Activated naive CD4-positive, alpha-beta T cell treated with anti-CD3 and anti-CD28 coated beads for 36 hours (primary cell): ENCODE data around the gene PWWP2B. TPM values are rescaled to one million over a fixed set of nuclear protein-coding genes. Genes with fewer than 3 reads are reported as not detected.
"Not testable (repeated sequence)": the region's sequence is repeated elsewhere in the genome, so short reads cannot be mapped to it uniquely, and the experiment has no call there.

Experiments used
- CTCF ChIA-PET: fragments of 350-600 bp; sonication (Branson Sonifier 250); formaldehyde crosslinking; loops from one replicate; lab custom pipeline; 2021; ENCODE audit warnings: antibody characterized with exemption; lab: Charles Lee
- DNase-seq: peaks from one replicate; pipeline ENCODE4 v3.0.0-alpha.2; 2020
- H3K27ac Mint-ChIP-seq: one replicate; pipeline ENCODE4 v1.8.0; 2021; ENCODE audit warnings: mild to moderate bottlenecking, mixed read lengths
- H3K27me3 Mint-ChIP-seq: one replicate; pipeline ENCODE4 v1.8.0; 2021; ENCODE audit warnings: low read depth, mixed read lengths
- H3K36me3 Mint-ChIP-seq: one replicate; pipeline ENCODE4 v1.8.0; 2021; ENCODE audit warnings: low read depth, mixed read lengths
- H3K4me1 Mint-ChIP-seq: one replicate; pipeline ENCODE4 v1.8.0; 2021; ENCODE audit warnings: low read depth, mixed read lengths
- H3K4me3 Mint-ChIP-seq: one replicate; pipeline ENCODE4 v1.8.0; 2021; ENCODE audit warnings: mild to moderate bottlenecking, moderate library complexity, mixed read lengths
- H3K9me3 Mint-ChIP-seq: one replicate; pipeline ENCODE4 v1.8.0; 2021; ENCODE audit warnings: mixed read lengths
- intact Hi-C: fragments of 100-400 bp; cut with micrococcal nuclease; formaldehyde crosslinking; loops from one replicate; pipeline ENCODE4 v1.15.1; 2023
- total RNA-seq, 2 experiments: library from RNA; stranded (reverse); gene quantifications; one replicate each; pipeline ENCODE4 v1.2.3, GENCODE V29; 2021

PWWP2B gene
- total RNA-seq, 2 experiments from 2014 or later, result 1.5 to 2.2 TPM

GRCh38 chr10:132374612-132375011 lies 22.4 kb upstream of the PWWP2B start:
- H3K4me3 Mint-ChIP-seq, result no peak overlapping the region
- peaks cover 3% of the 10 kb centered on the region for H3K4me1 Mint-ChIP-seq
- H3K27me3 Mint-ChIP-seq, result no peaks in the 10 kb centered on the region
- DNase-seq, result no peak
- no peaks in the 10 kb centered on the region for H3K36me3 Mint-ChIP-seq
- no peak overlapping the region for H3K27ac Mint-ChIP-seq
- CTCF ChIA-PET, result no interaction called here
- intact Hi-C loops, result loop anchor here (5.0 kb wide), 1 partner anchor 152 kb away; no protein-coding TSS in a partner anchor
- H3K9me3 Mint-ChIP-seq, result no peaks in the 10 kb centered on the region

GRCh38 chr10:132375116-132375794 lies 21.7 kb upstream of the PWWP2B start:
- H3K27ac Mint-ChIP-seq, result no peak overlapping the region
- no peaks in the 10 kb centered on the region for H3K9me3 Mint-ChIP-seq
- no peaks in the 10 kb centered on the region for H3K27me3 Mint-ChIP-seq
- H3K4me3 Mint-ChIP-seq, result no peak overlapping the region
- H3K36me3 Mint-ChIP-seq, result no peaks in the 10 kb centered on the region
- peaks cover 3% of the 10 kb centered on the region for H3K4me1 Mint-ChIP-seq
- no peak for DNase-seq
- CTCF ChIA-PET, result no interaction called here
- intact Hi-C loops, result no loop called here

- Mint-ChIP-seq H3K4me1 (peaks cover 3% of the 10 kb centered on the region), H3K4me3 (no peak overlapping the region), H3K36me3 (no peaks in the 10 kb centered on the region), H3K27me3 (no peaks in the 10 kb centered on the region), H3K27ac (no peak overlapping the region), H3K9me3 (no peaks in the 10 kb centered on the region)
- no peak for DNase-seq
- intact Hi-C loops, result no loop called here
- CTCF ChIA-PET, result no interaction called here
Observed at GRCh38 chr10:132375795-132376297, 21.2 kb upstream of the PWWP2B start.

GRCh38 chr10:132376394-132376851 lies 20.6 kb upstream of the PWWP2B start:
- no peak overlapping the region for H3K27ac Mint-ChIP-seq
- no peak overlapping the region for H3K4me3 Mint-ChIP-seq
- CTCF ChIA-PET, result no interaction called here
- intact Hi-C loops, result no loop called here
- no peak for DNase-seq
- no peaks in the 10 kb centered on the region for H3K27me3 Mint-ChIP-seq
- H3K9me3 Mint-ChIP-seq, result no peaks in the 10 kb centered on the region
- peaks cover 3% of the 10 kb centered on the region for H3K4me1 Mint-ChIP-seq
- no peaks in the 10 kb centered on the region for H3K36me3 Mint-ChIP-seq

GRCh38 chr10:132377326-132377725 lies 19.7 kb upstream of the PWWP2B start:
- no peak overlapping the region for H3K27ac Mint-ChIP-seq
- DNase-seq, result no peak
- CTCF ChIA-PET, result no interaction called here

GRCh38 chr10:132379026-132379425 lies 18.0 kb upstream of the PWWP2B start:
- H3K36me3 Mint-ChIP-seq, H3K4me3 Mint-ChIP-seq, CTCF ChIA-PET, intact Hi-C loops, H3K4me1 Mint-ChIP-seq, H3K27ac Mint-ChIP-seq, H3K9me3 Mint-ChIP-seq, H3K27me3 Mint-ChIP-seq, DNase-seq: not testable (repeated sequence)

More at GRCh38 chr10:132377326-132377725, 19.7 kb upstream of the PWWP2B start:
- Mint-ChIP-seq H3K4me1 (peaks cover 2% of the 10 kb centered on the region), H3K36me3 (no peaks in the 10 kb centered on the region), H3K4me3 (no peak overlapping the region), H3K9me3 (no peaks in the 10 kb centered on the region), H3K27me3 (no peaks in the 10 kb centered on the region)
- intact Hi-C loops, result no loop called here

GRCh38 chr10:132380986-132381385 lies 16.0 kb upstream of the PWWP2B start:
- not testable (repeated sequence) for H3K27me3 Mint-ChIP-seq, H3K36me3 Mint-ChIP-seq, H3K4me3 Mint-ChIP-seq, DNase-seq, H3K9me3 Mint-ChIP-seq, H3K4me1 Mint-ChIP-seq, H3K27ac Mint-ChIP-seq
- intact Hi-C loops, result loop anchor here (10.0 kb wide), 1 partner anchor 254 kb away; no protein-coding TSS in a partner anchor
- CTCF ChIA-PET, result interaction anchor here (2.1 kb wide), 1 partner anchor 9 kb away, joined by 9 read pairs; no protein-coding TSS in a partner anchor

- CTCF ChIA-PET, result interaction anchor here (1.1 to 2.1 kb wide), 2 partner anchors 9 to 22 kb away, joined by 3 to 9 read pairs; no protein-coding TSS in a partner anchor
- no peak overlapping the region for H3K4me3 Mint-ChIP-seq
- no peak overlapping the region for H3K27ac Mint-ChIP-seq
- DNase-seq, result no peak
- peaks cover 4% of the 10 kb centered on the region for H3K4me1 Mint-ChIP-seq
- H3K36me3 Mint-ChIP-seq, result no peaks in the 10 kb centered on the region
- no peaks in the 10 kb centered on the region for H3K27me3 Mint-ChIP-seq
- intact Hi-C loops, result loop anchor here (10.0 kb wide), 1 partner anchor 253 kb away; no protein-coding TSS in a partner anchor
- no peaks in the 10 kb centered on the region for H3K9me3 Mint-ChIP-seq
Observed at GRCh38 chr10:132381741-132382140, 15.3 kb upstream of the PWWP2B start.

GRCh38 chr10:132382231-132382922 lies 14.6 kb upstream of the PWWP2B start:
- Mint-ChIP-seq H3K4me3 (no peak overlapping the region), H3K27me3 (no peaks in the 10 kb centered on the region), H3K36me3 (no peaks in the 10 kb centered on the region), H3K9me3 (no peaks in the 10 kb centered on the region), H3K27ac (no peak overlapping the region), H3K4me1 (peaks cover 4% of the 10 kb centered on the region)
- intact Hi-C loops, result loop anchor here (10.0 kb wide), 1 partner anchor 252 kb away; no protein-coding TSS in a partner anchor
- DNase-seq, result no peak
- CTCF ChIA-PET, result interaction anchor here (1.1 to 2.1 kb wide), 2 partner anchors 10 to 22 kb away, joined by 3 to 9 read pairs; no protein-coding TSS in a partner anchor

GRCh38 chr10:132383101-132383500 lies 13.9 kb upstream of the PWWP2B start:
- H3K27me3 Mint-ChIP-seq, result no peaks in the 10 kb centered on the region
- no peaks in the 10 kb centered on the region for H3K36me3 Mint-ChIP-seq
- intact Hi-C loops, result loop anchor here (10.0 kb wide), 1 partner anchor 252 kb away; no protein-coding TSS in a partner anchor
- no peak overlapping the region for H3K4me3 Mint-ChIP-seq
- H3K27ac Mint-ChIP-seq, result no peak overlapping the region
- CTCF ChIA-PET, result no interaction called here
- no peak for DNase-seq
- H3K4me1 Mint-ChIP-seq, result peaks cover 7% of the 10 kb centered on the region
- H3K9me3 Mint-ChIP-seq, result no peaks in the 10 kb centered on the region

GRCh38 chr10:132383751-132384196 lies 13.2 kb upstream of the PWWP2B start:
- no peaks in the 10 kb centered on the region for H3K27me3 Mint-ChIP-seq
- no peaks in the 10 kb centered on the region for H3K9me3 Mint-ChIP-seq
- no peaks in the 10 kb centered on the region for H3K36me3 Mint-ChIP-seq
- DNase-seq, result no peak
- CTCF ChIA-PET, result no interaction called here
- H3K4me1 Mint-ChIP-seq, result peaks cover 7% of the 10 kb centered on the region
- intact Hi-C loops, result loop anchor here (10.0 kb wide), 1 partner anchor 251 kb away; no protein-coding TSS in a partner anchor
- H3K27ac Mint-ChIP-seq, result no peak overlapping the region
- H3K4me3 Mint-ChIP-seq, result no peak overlapping the region
